ENCODE measurements around the gene CST8. TPM values are rescaled to one million over a fixed set of nuclear protein-coding genes. Genes with fewer than 3 reads are reported as not detected.

CST8 gene
- total RNA-seq, 4 donors from 2014 or later: not detected

GRCh38 chr20:23509247-23509913 lies 18.5 kb downstream of the CST8 start:
- no peaks in the 10 kb centered on the region for H3K36me3 ChIP-seq
- H3K9me3 ChIP-seq: no peaks in the 10 kb centered on the region
- H3K4me3 ChIP-seq: no peak overlapping the region
- H3K27me3 ChIP-seq: no peaks in the 10 kb centered on the region
- DNase-seq: no peak
- no peaks in the 10 kb centered on the region for H3K4me1 ChIP-seq
- no peak for TF ChIP-seq POLR2A (IDR thresholded peaks at IDR 0.05)
- TF ChIP-seq, protein P1, sequence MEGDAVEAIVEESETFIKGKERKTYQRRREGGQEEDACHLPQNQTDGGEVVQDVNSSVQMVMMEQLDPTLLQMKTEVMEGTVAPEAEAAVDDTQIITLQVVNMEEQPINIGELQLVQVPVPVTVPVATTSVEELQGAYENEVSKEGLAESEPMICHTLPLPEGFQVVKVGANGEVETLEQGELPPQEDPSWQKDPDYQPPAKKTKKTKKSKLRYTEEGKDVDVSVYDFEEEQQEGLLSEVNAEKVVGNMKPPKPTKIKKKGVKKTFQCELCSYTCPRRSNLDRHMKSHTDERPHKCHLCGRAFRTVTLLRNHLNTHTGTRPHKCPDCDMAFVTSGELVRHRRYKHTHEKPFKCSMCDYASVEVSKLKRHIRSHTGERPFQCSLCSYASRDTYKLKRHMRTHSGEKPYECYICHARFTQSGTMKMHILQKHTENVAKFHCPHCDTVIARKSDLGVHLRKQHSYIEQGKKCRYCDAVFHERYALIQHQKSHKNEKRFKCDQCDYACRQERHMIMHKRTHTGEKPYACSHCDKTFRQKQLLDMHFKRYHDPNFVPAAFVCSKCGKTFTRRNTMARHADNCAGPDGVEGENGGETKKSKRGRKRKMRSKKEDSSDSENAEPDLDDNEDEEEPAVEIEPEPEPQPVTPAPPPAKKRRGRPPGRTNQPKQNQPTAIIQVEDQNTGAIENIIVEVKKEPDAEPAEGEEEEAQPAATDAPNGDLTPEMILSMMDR (IDR thresholded peaks at IDR 0.05): no peak
- no peak overlapping the region for H3K27ac ChIP-seq

- no peaks in the 10 kb centered on the region for H3K36me3 ChIP-seq
- no peaks in the 10 kb centered on the region for H3K9me3 ChIP-seq
- no peaks in the 10 kb centered on the region for H3K27me3 ChIP-seq
- no peak overlapping the region for H3K27ac ChIP-seq
- no peaks in the 10 kb centered on the region for H3K4me1 ChIP-seq
- no peak for DNase-seq
- TF ChIP-seq, protein P1 (IDR thresholded peaks at IDR 0.05): no peak
- no peak for TF ChIP-seq POLR2A (IDR thresholded peaks at IDR 0.05)
- no peak overlapping the region for H3K4me3 ChIP-seq
These were observed 19.2 kb downstream of the CST8 start for GRCh38 chr20:23510000-23510590.

- DNase-seq: no peak
- Histone ChIP-seq H3K4me1 (no peaks in the 10 kb centered on the region), H3K36me3 (no peaks in the 10 kb centered on the region), H3K27ac (no peak overlapping the region), H3K9me3 (no peaks in the 10 kb centered on the region), H3K27me3 (no peaks in the 10 kb centered on the region), H3K4me3 (no peak overlapping the region)
- no peak for TF ChIP-seq POLR2A (IDR thresholded peaks at IDR 0.05)
- TF ChIP-seq, protein P1 (IDR thresholded peaks at IDR 0.05): no peak
These were observed 22.2 kb downstream of the CST8 start for GRCh38 chr20:23513164-23513563.

DNA sequence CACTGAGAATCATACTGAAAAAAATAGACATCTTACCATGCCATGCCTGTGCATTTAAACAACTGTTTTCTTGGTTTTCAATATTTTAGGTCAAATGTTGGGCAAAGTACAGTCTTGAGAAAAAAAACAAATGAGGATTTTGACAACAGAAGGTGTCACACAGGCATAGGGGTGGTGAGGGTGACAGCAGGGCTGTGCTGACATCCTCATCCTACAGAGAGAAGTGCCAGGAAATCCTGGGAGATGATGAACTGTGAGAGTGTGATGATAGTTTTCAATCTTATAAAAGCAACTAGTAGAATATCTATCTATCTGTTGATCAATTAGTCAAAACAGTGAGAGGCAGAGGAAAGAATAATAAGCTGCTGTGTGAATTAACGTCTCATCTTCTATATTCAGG lies 23.9 kb downstream of the CST8 start:
- no peaks in the 10 kb centered on the region for H3K4me1 ChIP-seq
- H3K27ac ChIP-seq: no peak overlapping the region
- no peak for TF ChIP-seq POLR2A (IDR thresholded peaks at IDR 0.05)
- TF ChIP-seq, protein P1 (IDR thresholded peaks at IDR 0.05): no peak
- no peak for DNase-seq
- H3K9me3 ChIP-seq: no peaks in the 10 kb centered on the region
- H3K27me3 ChIP-seq: no peaks in the 10 kb centered on the region
- no peaks in the 10 kb centered on the region for H3K36me3 ChIP-seq
- H3K4me3 ChIP-seq: no peak overlapping the region

GRCh38 chr20:23515250-23515939 lies 24.5 kb downstream of the CST8 start:
- no peak for DNase-seq
- no peaks in the 10 kb centered on the region for H3K9me3 ChIP-seq
- TF ChIP-seq, protein P1 (IDR thresholded peaks at IDR 0.05): no peak
- TF ChIP-seq POLR2A (IDR thresholded peaks at IDR 0.05): no peak
- H3K4me3 ChIP-seq: no peak overlapping the region
- H3K27ac ChIP-seq: no peak overlapping the region
- H3K4me1 ChIP-seq: no peaks in the 10 kb centered on the region
- no peaks in the 10 kb centered on the region for H3K27me3 ChIP-seq
- H3K36me3 ChIP-seq: no peaks in the 10 kb centered on the region

All from Peyer's patch (tissue), 4 donors.